Caco-2 (cell line): ENCODE results near the gene GASK1A. TPM values are rescaled to one million over a fixed set of nuclear protein-coding genes. Genes with fewer than 3 reads are reported as not detected.

Experiments
- BruUV-seq: library from RNA; stranded (reverse); fragments of 400-500 nt; replicated peaks from 2 replicates; lab custom pipeline; 2021; lab: Mats Ljungman, UMichigan
- CTCF ChIA-PET: fragments of 300-600 bp; sonication (Branson Sonifier 250); formaldehyde crosslinking; loops from one replicate; lab custom pipeline; 2022; ENCODE audit warnings: antibody characterized with exemption; lab: Charles Lee
- POLR2A ChIA-PET: fragments of 300-600 bp; sonication (Branson Sonifier 250); formaldehyde crosslinking; loops from one replicate; lab custom pipeline; 2022; ENCODE audit warnings: antibody characterized with exemption; lab: Charles Lee
- DNase-seq, 2 experiments: peaks; one replicate each; pipeline versions ENCODE4 v3.0.0 to v3.0.0-alpha.2; 2020 to 2022
- H3K27me3 ChIP-seq: replicated peaks from 2 replicates; pipeline ENCODE4 v1.6.0; 2011; ENCODE audit warnings: low read length; ENCODE audit not compliant: control insufficient read depth, insufficient read depth
- H3K36me3 ChIP-seq: 2 replicates; pipeline ENCODE4 v1.5.1; 2011; ENCODE audit warnings: low read length; ENCODE audit not compliant: control insufficient read depth, insufficient read depth
- H3K4me1 ChIP-seq: fragments of 250-450 bp; sonication (Bioruptor Pico); 2 replicates; pipeline ENCODE4 v1.5.1; 2020; ENCODE audit warnings: mild to moderate bottlenecking
- H3K4me3 ChIP-seq: 2 replicates; pipeline ENCODE4 v1.5.1; 2011; ENCODE audit warnings: low read depth, mild to moderate bottlenecking, control low read depth, low read length
- H3K9me3 ChIP-seq: fragments of 250-450 bp; sonication (Bioruptor Pico); 2 replicates; pipeline ENCODE4 v1.5.1; 2020; ENCODE audit warnings: mild to moderate bottlenecking, moderate library complexity
- H3K27ac Mint-ChIP-seq: one replicate; pipeline ENCODE4 v1.8.0; 2022; ENCODE audit warnings: mixed read lengths; ENCODE audit not compliant: unreplicated experiment
- H3K27me3 Mint-ChIP-seq: one replicate; pipeline ENCODE4 v1.8.0; 2022; ENCODE audit warnings: mixed read lengths; ENCODE audit not compliant: insufficient read depth, unreplicated experiment
- H3K36me3 Mint-ChIP-seq: one replicate; pipeline ENCODE4 v1.8.0; 2022; ENCODE audit warnings: mild to moderate bottlenecking, mixed read lengths; ENCODE audit not compliant: insufficient read depth, unreplicated experiment
- H3K4me1 Mint-ChIP-seq: one replicate; pipeline ENCODE4 v1.8.0; 2022; ENCODE audit warnings: low read depth, mixed read lengths; ENCODE audit not compliant: unreplicated experiment
- H3K4me3 Mint-ChIP-seq: one replicate; pipeline ENCODE4 v1.8.0; 2022; ENCODE audit warnings: mild to moderate bottlenecking, moderate library complexity, mixed read lengths; ENCODE audit not compliant: unreplicated experiment
- H3K9me3 Mint-ChIP-seq: one replicate; pipeline ENCODE4 v1.8.0; 2022; ENCODE audit warnings: mixed read lengths; ENCODE audit not compliant: unreplicated experiment
- CTCF ChIP-seq, 2 experiments: fragments of 200-600 bp in 1 of 2; IDR thresholded peaks; 1 replicate in 1 of 2; 2 replicates in 1 of 2; pipeline versions ENCODE4 v1.5.1 to v1.8.0; 2011 to 2022; ENCODE audit warnings: antibody characterized with exemption in 1 of 2, control low read depth in 1 of 2, inconsistent platforms in 1 of 2, low read depth in 1 of 2, low read length in 1 of 2, mild to moderate bottlenecking in 1 of 2, moderate library complexity in 1 of 2; ENCODE audit not compliant: insufficient read depth in 1 of 2, severe bottlenecking in 1 of 2, unreplicated experiment in 1 of 2
- intact Hi-C: fragments of 100-400 bp; cut with micrococcal nuclease; formaldehyde crosslinking; loops from one replicate; pipeline ENCODE4 v1.10.0; 2022; ENCODE audit not compliant: unreplicated experiment
- total RNA-seq: library from RNA; stranded (reverse); gene quantifications from 2 replicates; pipeline ENCODE4 v1.2.3, GENCODE V29; 2022

The GASK1A gene
- total RNA-seq, 1 experiment from 2014 or later, result 0.16 TPM

GRCh38 chr3:43102773-43103480, 123.8 kb downstream of the GASK1A start:
- Mint-ChIP-seq H3K9me3 (no peaks in the 10 kb centered on the region), H3K27me3 (peaks cover 1% of the 10 kb centered on the region), H3K4me3 (no peak overlapping the region), H3K27ac (no peak overlapping the region), H3K4me1 (no peaks in the 10 kb centered on the region), H3K36me3 (no peaks in the 10 kb centered on the region)
- no TSS peak for BruUV-seq
- Histone ChIP-seq H3K4me3 (no peak overlapping the region), H3K9me3 (no peaks in the 10 kb centered on the region), H3K4me1 (0 out of 2 replicates have a peak, but pooled peaks cover 4% of the 10 kb centered on the region), H3K27me3 (no peaks in the 10 kb centered on the region), H3K36me3 (no peaks in the 10 kb centered on the region)
- intact Hi-C loops, result no loop called here
- TF ChIP-seq CTCF (IDR thresholded peaks at IDR 0.05; ENCODE audit: insufficient read depth in 1 of 2, low read depth in 1 of 2, low read length in 1 of 2, severe bottlenecking in 1 of 2, unreplicated experiment in 1 of 2), result no peak
- ChIA-PET CTCF (interaction anchor here (1.0 kb wide), 1 partner anchor 12 kb away, joined by 3 read pairs; no protein-coding TSS in a partner anchor), POLR2A (no interaction called here)
- DNase-seq, result no peak

GRCh38 chr3:43104039-43104438, 124.9 kb downstream of the GASK1A start:
- POLR2A ChIA-PET, result no interaction called here
- Histone ChIP-seq H3K27me3 (no peaks in the 10 kb centered on the region), H3K36me3 (no peaks in the 10 kb centered on the region), H3K4me3 (no peak overlapping the region), H3K4me1 (0 out of 2 replicates have a peak, but pooled peaks cover 4% of the 10 kb centered on the region), H3K9me3 (no peaks in the 10 kb centered on the region)
- no TSS peak for BruUV-seq
- Mint-ChIP-seq H3K4me1 (no peaks in the 10 kb centered on the region), H3K27ac (no peak overlapping the region), H3K4me3 (no peak overlapping the region), H3K9me3 (no peaks in the 10 kb centered on the region), H3K27me3 (peaks cover 2% of the 10 kb centered on the region), H3K36me3 (no peaks in the 10 kb centered on the region)
- intact Hi-C loops, result no loop called here
- no peak for DNase-seq
- CTCF ChIA-PET, result no interaction called here
- TF ChIP-seq CTCF (IDR thresholded peaks at IDR 0.05; ENCODE audit: insufficient read depth in 1 of 2, low read depth in 1 of 2, low read length in 1 of 2, severe bottlenecking in 1 of 2, unreplicated experiment in 1 of 2), result no peak

- DNase-seq, result peak in 1 of 2 experiments; percentile 3
- intact Hi-C loops, result no loop called here
Measured at GRCh38 chr3:43104660-43105595, 125.8 kb downstream of the GASK1A start.

More at GRCh38 chr3:43104660-43105595, 125.8 kb downstream of the GASK1A start:
- Histone ChIP-seq H3K4me1 (0 out of 2 replicates have a peak, but pooled peaks cover 4% of the 10 kb centered on the region), H3K36me3 (no peaks in the 10 kb centered on the region), H3K9me3 (no peaks in the 10 kb centered on the region), H3K4me3 (peak overlapping the region; percentile 86), H3K27me3 (no peaks in the 10 kb centered on the region)
- TF ChIP-seq CTCF (IDR thresholded peaks at IDR 0.05; ENCODE audit: insufficient read depth in 1 of 2, low read depth in 1 of 2, low read length in 1 of 2, severe bottlenecking in 1 of 2, unreplicated experiment in 1 of 2), result no peak
- H3K27me3 Mint-ChIP-seq, result peaks cover 5% of the 10 kb centered on the region
- no peaks in the 10 kb centered on the region for H3K36me3 Mint-ChIP-seq
- peak overlapping the region; percentile 72 for H3K4me3 Mint-ChIP-seq
- no peaks in the 10 kb centered on the region for H3K9me3 Mint-ChIP-seq
- ChIA-PET CTCF (no interaction called here), POLR2A (no interaction called here)
- H3K27ac Mint-ChIP-seq, result no peak overlapping the region
- no TSS peak for BruUV-seq
- no peaks in the 10 kb centered on the region for H3K4me1 Mint-ChIP-seq
